Activated CD4-positive, alpha-beta T cell treated with anti-CD3 and anti-CD28 coated beads for 4 hours (primary cell): ENCODE results near the gene OVOL1.
A peak's percentile ranks its signal among the peaks of the same experiment; 100 is the strongest.

Experiments used
- DNase-seq, 2 donors: peaks; one replicate each; pipeline ENCODE4 v3.0.0-alpha.2; 2020

OVOL1 gene

DNA sequence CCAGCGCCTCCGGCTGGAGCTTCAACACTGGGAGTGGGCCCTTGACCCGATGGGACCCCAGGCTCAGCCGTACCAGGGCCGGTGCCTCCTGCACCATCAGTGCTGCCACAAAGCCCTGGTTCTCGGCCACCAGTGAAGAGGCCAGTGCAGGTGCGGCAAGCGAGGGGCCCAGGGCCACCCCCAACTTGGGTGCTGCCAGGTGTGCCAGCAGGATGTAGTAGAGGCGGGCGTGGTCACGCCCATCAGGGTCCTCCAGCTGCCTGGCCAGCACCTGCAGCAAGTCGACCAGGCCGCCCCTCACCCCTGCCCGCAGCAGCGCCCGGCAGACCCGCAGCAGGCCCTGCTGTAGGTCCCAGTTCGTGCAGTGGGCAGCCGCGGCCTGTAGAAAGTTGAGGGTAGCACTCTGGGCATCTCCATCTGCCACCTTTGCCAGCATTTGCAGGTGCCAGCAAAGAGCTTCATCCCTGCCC is 8.4 kb upstream of the OVOL1 start:
- no peak for DNase-seq

DNA sequence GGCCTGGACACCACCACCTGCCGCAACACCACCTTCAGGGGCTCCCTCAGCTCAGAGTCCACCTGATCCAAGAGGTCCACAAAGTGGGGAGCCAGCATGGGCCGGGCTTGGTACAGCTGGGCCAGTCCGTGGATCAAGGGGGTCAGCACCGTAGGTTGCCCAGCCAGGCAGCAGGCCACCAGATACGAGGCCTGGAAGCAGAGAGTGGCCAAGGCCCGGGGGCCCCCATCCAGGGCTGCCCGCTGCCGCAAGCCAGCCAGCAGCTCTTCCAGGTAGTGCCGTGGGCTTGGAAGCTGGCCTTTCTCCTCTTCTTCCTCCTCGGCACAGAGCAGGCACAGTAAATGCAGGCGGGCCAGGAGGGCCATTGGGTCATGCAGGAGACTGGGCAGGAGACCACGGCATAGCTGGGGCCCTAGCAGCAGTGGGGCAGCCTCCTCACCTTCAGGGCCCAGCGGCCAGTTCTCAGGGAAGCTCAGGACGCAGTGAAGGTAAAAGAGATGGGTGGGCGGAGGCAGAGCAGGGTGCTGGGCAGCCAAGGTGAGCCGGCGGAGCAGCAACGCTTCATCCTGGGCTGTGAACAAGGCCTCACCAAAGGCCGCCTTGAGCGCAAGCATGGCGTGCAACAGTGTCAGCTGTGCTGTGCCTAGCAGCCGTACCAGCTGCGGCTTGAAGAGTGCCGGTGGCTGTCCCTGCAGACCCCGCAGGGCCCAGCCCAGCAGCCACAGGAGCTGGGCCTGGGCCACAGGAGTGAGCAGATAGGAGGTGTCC is 7.8 kb upstream of the OVOL1 start:
- DNase-seq = no peak

DNA sequence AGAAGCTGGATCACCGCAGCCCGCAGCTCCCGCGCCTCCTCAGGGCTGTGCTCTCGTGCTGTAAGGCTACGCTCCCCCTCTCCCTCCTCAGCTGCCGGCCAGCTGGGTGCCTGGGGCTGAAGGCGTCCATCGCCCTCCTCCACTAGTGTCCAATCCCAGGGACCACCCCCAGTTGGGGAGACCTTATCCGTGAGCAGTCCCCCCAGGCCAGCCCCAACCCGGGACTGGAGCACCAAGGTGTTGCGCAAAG is 7.3 kb upstream of the OVOL1 start:
- no peak for DNase-seq

DNA sequence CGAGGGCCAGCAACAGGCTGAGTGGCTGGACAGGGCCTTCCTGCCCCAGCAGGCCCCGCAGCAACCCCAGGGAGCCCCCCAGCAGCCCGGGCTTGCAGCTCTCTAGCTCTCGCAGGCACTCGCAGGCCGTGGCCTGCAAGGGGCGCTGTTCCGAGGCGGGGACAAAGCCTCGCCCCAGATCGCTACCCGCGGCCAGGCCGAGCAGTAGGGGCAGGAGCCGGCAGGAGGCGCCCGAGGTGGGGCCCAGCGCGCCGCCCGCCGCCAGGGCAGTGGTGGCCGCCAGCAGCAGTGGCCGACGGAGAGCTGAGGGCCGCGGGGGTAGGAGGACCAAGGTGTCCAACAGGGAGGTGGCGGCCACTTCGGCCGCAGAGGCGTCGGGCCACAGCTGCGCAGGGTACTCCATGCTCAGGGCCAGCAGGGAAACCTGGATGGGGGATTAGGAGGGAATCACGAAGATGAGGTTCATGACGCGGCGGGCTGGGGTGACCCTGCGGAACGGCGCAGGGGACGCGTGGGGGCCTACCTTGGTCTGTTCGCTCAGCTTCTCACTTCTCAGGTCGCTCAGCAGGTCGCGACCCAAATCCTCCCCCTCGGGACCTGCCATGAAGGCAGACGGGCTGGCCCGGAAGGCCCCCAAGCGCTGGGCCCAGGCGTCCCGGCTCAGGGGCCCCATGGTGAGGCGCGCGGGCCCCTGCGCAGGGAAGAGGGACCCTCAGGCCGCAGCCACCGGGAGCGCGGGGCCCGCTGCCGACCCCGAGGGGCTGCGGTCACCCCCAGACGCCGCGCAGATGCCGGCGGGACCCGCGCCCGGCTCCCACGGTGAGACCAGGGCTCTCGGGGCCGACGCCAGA is 6.7 kb upstream of the OVOL1 start:
- DNase-seq = peak; percentile 67 to 69

DNA sequence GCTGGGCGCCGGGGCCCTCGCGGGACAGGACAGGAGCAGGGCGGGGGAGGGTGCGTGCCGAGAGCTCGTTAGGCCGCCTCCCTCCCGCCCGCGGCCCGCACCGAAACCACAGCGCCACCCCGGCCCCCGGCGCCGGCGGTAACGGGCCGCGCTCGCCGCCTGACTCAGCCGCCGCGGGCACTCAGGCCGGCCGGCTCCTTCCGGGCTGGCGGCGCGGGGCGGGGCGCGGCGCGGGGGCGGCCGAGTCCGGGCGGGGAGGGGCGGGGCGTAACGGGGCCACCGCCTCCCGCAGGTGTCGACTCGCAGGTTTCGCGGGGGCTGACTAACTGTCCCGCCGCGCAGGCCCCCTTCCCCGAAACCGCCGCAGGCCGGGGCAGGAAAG is 6.1 kb upstream of the OVOL1 start, which contains the start of gene AP5B1:
Gene AP5B1, minus strand, starts transcription at position 207 of the 382 bp plus-strand sequence. CDS start 385 bp downstream, outside the sequence.
- peak; percentile 71 to 76 for DNase-seq

- no peak for DNase-seq
Measured at GRCh38 chr11:65781152-65781961, 5.5 kb upstream of the OVOL1 start.

GRCh38 chr11:65781962-65782815 is 4.7 kb upstream of the OVOL1 start:
- DNase-seq = no peak

- no peak for DNase-seq
Measured at GRCh38 chr11:65782816-65783228, 4.0 kb upstream of the OVOL1 start.

GRCh38 chr11:65785319-65786007 is 1.4 kb upstream of the OVOL1 start:
- DNase-seq = no peak

DNA sequence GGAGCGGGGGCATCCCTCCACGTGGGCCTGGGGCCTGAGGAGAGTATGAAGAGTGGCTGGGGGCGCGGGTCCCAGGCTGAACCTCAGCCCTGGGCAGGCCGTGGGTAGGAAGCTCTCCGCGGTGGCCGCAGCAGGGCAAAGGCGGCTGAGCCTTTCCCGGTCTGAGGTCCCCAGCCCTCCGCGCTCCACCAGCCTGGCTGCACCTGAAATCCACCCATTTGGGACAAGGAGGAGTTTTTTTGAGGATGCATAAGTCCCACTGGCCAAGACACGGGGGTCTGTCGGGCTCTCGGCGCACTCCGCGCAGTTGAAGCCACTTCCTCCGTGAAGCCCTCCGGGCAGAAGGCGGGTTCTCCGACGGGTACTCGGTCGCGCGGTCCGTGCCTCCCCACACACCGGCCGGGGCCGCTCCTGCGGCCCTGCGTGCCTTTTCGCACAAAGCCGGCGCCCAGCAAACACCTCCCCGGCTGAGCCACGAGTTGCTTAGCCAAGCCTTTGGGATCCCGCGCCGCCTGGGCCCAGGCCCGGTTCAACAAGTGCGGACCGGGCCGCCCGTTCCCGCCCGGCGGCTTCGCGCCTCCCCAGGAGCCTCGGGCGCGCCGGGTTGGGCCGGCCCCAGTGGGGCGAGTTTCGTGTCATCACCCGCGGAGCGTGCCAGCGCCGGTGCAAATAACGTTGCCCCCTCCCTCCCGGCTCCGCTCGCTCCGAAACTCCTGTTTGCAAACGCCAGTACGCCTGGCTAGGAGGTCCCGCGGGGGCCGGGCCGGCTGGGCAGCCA is 666 bp upstream of the OVOL1 start:
- DNase-seq = no peak

GRCh38 chr11:65787649-65788622 is 1.1 kb downstream of the OVOL1 start:
- no peak for DNase-seq

GRCh38 chr11:65788821-65789220 is 2.0 kb downstream of the OVOL1 start:
- no peak for DNase-seq

- DNase-seq = no peak
Measured at GRCh38 chr11:65789230-65790103, 2.6 kb downstream of the OVOL1 start.

- DNase-seq = no peak
Measured at GRCh38 chr11:65790104-65790901, 3.4 kb downstream of the OVOL1 start.

- DNase-seq = no peak
Measured at GRCh38 chr11:65790902-65791650, 4.2 kb downstream of the OVOL1 start.

DNA sequence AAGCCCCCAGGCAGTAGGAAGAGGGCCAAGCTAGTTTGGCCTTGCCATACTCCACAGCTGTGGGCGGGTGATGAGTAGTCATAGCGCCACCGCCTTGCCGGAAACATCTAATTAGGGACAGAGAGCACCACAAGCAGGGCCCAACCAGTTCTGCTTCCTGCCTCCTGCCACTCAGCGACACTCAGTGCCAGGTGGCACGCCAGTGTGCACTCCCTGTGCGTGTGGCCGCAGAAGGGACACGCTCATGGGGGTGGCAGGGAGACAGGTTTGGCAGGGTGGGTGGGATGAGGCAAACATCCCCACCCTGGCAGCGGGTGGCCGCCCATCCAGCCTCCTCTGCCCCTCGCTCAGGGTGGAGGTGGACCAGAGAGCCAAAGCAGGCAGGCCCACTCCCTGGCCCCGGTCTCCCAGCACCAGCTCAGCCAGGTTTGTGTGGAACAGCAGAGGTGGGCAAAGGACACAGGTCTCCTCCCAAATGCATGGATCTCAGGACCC is 4.9 kb downstream of the OVOL1 start:
- peak; percentile 26 to 37 for DNase-seq

GRCh38 chr11:65792456-65792855 is 5.6 kb downstream of the OVOL1 start:
- no peak for DNase-seq
